GM19372 (cell line): ENCODE measurements around the gene PRKCE.
A peak's percentile ranks its signal among the peaks of the same experiment; 100 is the strongest.
"Not testable (repeated sequence)": the region's sequence is repeated elsewhere in the genome, so short reads cannot be mapped to it uniquely, and the experiment has no call there.

ENCODE experiments used
- ATAC-seq: cut with Tn5 transposase; IDR thresholded peaks from one replicate; pipeline ENCODE4 v1.9.1; 2021; ENCODE audit warnings: mild to moderate bottlenecking, low read depth, moderate library complexity; ENCODE audit not compliant: unreplicated experiment

Gene PRKCE

DNA sequence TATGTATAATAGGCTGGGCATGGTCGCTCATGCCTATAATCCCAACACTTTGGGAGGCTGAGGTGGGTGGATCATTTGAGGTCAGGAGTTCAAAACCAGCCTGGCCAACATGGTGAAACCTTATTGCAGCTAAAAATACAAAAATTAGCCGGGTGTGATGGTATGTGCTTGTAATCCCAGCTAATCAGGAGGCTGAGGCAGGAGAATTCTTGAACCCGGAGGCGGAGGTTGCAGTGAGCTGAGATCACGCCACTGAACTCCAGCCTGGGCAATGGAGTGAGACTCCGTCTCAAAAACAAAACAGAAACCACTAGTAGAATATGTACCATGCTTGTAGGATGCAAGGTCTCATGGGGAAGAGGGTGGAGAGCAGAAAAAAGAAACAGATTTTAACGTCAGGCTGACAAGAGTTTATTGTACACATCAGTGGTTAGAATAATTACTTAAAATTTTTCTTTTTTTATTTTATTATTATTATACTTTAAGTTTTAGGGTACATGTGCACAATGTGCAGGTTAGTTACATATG lies 44.1 kb downstream of the PRKCE start:
- ATAC-seq = not testable (repeated sequence)

DNA sequence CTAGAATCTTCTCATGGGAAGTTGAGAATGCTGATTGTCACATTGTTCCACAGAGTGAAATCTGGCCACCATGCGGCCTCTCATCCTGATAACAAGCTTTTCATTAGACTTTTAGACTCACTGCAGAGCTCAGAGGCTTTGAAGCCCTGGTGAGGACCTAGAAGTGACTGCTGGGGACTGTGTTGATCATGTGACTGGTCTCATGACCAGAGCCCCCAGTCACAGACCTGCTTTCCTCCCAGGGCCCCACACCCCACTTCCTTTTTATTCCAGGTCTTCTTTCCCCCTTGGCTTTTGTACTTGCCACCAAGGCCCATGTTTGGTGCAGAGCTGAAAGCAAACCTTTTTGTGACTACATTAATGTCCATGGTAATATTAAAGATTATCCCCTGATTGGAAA lies 45.2 kb downstream of the PRKCE start:
- no peak for ATAC-seq

DNA sequence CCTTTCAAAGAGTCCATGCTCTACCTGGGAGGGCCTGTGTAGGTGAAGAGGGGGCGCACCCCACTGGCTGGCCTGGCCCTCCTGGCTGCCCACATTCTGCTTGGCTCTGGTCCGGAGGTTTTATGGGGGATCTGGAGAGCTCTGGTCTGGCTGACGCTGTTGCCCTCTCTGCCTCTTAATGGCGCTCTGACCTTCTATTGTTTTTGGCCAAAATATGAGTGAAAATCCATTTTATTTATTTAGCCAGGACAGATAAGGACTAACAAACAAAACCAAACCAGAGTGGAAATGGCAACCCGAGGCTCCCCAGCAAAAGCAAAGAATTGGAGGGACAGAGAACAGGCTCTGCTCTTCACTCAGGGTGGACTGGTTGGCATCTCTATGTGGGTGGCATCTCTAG lies 45.7 kb downstream of the PRKCE start:
- ATAC-seq = no peak

DNA sequence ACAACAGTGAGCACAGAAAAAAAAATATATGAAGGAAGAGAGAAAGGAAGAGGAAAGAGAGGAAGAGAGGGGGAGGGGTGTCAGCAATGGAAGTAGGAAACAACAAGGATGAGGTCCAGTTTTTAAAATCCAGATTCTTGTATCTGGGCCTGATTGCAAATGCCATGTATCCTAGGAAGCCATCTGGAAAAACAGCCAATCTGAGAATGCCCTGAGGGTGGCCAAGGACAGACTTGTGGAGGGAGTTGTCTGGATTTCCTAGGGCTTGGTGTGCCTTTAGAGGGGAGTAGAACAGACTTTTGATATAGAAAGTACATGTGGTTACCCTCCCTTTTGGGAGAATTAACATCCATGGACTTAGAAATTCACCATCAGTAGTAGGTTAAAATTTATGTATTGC lies 47.1 kb downstream of the PRKCE start:
- ATAC-seq = no peak

DNA sequence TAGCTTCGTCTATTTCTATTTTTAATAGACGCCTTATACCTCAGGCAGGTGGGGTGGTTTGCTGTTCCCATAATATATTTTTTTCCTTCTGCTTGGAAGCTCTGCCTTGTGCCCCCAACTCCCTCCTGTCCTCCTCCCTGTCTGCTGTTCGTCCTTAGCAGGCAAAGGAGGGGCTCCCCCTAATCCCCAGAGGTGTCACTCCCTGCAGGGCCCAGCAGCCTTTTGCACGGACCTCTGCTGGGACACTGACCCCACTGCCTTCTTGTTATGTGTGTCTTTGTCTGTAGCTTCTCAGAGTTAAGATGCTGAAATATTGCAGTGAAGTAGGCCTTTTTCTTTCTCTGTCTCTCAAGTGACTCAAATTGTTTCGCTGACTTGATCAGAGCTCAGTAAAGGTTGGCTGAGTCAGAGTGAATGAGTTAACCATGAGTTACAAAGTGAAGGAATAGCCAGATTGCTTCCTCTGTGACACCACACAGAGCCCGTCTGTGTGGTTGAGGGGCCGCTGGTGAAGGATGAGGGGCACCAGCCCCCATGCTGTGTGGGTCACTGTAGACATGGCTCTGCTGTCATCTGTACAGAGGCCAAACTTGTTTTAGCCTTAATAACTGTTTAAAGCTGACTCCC lies 47.7 kb downstream of the PRKCE start:
- ATAC-seq = peak; percentile 55

DNA sequence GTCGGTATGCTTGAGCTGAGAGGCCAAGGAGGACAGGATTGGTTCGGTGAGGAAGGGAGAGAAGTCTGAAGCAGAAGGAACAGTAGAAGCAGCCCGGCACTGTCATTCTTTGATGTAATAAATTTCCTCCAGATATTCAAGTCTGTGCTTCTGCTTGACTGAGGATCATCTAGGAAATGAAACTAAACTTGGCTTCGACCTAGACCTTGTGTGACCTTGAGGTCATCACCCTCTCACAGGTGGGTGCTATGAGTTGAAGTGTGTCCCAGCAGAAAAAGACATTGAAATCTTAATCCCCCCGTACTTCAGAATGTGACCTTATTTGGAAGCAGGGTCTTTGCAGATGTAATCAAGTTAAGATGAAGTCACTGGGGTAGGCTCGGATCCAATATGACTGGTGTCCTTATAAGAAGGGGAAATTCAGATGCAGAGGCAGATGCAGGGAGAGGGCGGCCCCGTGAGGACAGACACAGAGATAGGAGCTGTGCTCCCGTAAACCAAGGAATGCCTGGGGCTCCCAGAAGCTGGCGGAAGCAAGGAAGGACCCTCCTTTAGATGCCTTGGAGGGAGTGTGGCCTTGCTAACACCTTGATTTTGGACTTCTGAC lies 49.0 kb downstream of the PRKCE start:
- ATAC-seq = no peak

DNA sequence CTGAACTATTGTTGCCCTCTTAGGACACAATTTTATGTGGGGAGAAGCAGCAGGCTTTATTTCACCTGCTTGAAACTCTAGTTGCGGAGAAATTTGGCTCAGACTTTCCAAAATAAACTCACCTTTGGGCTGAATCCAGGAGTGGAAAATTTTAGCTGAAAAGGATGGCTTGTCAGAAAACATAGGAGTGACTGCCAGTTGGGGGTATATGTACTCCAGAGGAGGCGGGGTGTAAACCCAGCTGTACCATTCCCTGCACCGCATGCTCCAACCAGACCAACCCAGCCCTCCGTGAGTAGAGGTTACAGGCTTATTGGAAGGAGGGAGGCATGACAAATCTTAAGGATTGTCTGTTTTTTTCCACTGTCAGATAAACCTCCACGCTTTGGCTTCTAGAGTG lies 53.8 kb downstream of the PRKCE start:
- ATAC-seq = no peak

DNA sequence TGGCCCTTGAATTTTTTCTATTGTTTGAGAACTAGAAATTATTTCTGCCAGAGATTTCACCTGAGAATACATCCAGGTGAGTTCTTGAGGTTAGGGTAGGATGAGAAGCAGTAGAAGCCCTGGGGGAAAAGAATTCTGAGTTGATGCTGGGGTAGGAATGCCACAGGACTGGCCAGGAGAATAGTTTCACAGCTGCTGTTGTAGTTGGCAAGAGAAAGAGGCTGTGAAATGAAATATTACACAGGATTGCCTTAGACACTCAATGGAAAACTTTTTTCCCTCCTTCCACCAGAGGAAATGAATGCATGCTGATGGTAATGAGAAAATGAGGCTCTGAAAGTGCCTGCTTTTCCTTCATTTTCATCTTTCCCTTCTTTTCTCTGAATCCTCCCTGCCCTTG lies 54.6 kb downstream of the PRKCE start:
- ATAC-seq = no peak

DNA sequence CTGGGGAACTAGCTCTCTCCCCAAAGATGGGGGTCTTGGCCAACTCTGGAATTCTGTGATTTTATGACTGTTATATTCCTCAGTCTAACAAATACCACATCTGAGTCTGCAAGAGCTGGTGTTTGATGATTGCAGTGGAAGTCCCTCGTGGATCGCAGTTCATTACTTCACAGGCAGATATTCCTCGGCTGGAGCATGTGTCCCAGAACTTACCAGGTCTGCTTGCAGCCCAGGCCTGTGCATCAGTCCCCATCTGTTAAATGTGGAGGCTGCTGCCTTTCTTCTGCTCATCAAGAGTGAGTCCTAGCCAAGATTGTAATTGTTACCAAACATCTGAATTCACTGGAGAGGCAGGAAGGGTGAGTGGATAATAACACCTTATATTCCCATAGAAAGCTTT lies 55.5 kb downstream of the PRKCE start:
- no peak for ATAC-seq

DNA sequence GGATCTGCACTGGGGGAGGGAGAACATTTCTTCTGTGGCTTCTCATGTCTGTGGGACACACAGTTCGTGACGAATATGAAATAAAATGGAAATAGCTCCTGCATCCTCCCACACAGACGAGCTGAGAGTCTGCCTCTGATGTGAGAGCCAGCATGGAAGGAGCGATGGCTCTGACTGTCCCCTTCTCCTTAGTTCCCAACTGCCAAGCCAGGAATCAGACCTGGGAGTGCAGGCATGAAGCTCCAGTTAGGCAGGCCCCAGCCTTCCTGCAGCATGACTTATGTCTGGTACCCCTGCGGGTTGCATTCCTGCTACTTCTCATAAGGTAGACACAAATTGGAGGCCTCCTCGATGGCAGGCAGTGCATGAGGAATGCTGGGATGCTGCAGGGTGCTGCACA lies 56.2 kb downstream of the PRKCE start:
- no peak for ATAC-seq

DNA sequence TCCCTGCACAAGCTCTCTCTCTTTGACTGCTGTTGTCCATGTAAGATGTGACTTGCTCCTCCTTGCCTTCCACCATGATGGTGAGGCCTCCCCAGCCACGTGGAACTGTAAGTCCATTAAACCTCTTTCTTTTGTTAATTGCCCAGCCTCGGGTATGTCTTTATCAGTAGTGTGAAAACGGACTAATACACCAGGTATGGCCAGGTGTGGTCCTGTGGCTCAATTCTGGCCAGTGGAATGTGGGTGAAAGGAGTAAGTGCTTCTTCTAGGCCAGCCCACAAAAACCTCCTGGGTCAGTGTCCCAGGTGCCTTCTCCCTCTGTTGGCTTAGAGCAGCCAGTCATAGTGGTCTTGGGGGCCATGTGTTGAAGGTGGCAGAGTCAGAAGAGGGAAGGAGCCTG lies 57.0 kb downstream of the PRKCE start:
- ATAC-seq = no peak

DNA sequence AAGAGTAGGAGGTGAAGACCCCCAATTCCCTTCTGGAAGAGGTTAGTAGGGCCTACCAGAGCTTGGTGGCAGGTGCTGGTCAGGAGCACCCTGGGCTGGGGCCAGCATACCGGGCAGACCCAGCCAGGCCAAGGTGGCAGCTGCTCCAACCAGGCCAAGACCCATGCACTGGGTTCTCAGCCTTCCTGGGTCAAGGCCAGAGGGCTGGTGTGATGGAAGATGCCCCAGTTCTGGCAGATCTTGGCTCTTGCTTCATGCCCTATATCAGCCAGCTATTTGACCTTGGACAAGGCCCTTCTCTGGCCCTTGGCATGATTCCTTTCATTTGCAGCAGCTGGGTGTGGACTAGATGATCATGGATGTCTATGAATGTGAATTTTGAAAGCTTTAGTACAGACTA lies 57.7 kb downstream of the PRKCE start:
- ATAC-seq = no peak

DNA sequence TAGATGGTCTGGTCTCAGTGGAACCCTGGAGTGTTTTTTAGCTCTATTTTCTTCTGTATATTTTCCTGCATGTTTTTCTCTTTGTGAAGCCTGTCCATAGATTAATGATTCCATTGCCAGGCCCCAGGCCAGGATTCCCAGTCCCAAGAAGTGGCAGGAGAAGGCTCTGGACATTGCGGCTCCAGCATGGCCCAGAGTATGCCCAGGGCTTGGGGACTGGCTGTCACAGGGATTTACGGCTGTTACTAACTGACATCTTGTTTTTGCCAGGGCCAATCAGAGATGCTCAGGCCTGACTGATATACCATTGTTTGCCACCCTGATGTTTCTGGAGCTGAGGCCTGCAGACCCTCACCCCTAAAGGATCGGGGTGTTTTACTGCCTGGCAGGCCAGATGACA lies 59.0 kb downstream of the PRKCE start:
- no peak for ATAC-seq

DNA sequence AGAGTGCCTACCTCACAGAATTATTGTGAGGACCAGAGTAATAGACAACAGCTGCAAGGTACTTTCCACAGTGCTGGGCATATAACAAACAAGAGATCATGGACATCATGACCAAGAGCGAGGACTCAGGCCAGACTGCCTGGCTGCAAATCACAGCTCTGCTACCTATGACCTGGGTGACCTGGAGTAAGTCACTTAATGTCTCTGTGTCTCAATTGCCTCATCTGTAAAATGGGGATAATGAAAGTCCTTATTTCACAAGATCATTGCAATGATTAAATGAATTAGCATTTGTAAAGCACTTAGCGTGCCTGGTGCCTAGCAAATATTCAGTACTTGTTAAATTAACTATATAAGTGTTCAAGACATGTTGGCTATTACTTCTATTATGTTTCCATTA lies 59.7 kb downstream of the PRKCE start:
- no peak for ATAC-seq

DNA sequence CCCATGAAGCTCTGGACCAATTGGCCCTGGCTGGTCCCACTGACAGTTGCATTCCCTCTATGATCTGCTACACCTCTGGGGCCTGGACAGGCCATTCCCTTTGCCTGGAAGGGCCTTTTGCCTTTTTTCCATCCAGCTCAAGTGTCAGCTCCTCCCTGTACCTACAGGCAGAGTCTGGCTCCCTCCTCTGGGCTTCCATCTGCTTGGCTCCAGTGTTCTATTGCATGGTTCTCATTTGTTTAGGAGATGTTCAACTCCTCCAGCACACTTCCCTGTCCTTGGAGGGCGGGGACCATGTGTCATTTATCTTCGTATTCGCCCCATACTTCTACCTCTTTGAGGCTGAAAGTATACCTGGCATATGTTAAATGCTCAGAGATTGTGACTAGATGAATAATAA lies 61.1 kb downstream of the PRKCE start:
- ATAC-seq = no peak

DNA sequence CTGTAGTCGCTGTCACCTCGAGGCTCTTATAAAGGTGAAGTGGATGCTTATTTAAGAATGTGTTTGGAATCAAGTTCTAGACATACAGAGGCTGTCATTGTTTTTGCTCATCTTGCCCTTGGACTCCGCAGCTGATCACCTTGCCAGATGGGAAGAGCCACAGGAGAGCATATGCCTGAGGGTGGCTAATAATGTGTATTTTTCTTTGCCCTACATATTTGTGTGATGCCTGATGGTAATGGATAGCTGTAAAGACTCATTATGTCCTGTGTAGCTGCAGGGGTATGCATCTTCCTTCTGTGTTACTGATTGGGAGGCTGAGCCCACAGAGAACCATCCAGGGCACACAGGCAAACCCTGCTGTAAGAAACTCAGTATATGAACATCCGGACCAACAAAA lies 61.7 kb downstream of the PRKCE start:
- no peak for ATAC-seq

DNA sequence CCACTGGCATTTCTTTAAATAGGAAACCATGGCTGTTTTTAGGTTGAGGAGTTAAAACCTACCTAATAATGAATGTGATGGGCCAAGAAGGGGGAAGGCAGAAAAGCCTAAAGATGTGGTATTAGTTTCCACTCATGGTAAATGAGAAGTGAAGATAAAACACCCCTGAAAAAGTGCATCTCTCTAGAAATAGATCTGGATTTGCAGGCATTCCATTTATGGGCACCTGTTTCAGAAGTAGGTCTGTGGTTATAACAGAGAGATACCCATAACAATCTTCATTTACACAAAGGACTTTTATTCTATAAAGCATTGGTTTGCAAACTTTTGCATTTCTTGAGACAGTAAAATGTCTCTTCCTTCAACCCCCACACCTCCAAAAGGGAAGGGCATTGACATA lies 62.1 kb downstream of the PRKCE start:
- no peak for ATAC-seq

DNA sequence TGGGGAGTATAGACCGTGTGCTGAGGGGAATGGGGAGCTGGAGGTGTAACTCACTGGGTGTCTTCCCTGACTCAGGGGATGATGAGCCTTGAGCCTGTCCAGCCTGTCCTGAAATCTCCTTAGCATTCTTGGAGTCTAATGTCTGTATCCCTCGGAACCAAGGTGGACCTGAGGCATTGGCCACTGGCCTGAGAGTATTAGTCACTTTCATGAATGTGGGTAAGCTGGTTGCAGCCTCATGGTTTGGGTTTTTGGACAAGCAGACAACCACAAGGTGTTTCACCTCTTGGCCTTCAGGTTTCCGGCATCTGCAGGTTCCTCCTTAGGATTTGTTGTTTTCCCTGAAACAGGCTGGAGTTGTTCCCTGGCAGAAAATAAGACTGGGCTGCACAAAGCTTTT lies 63.2 kb downstream of the PRKCE start:
- ATAC-seq = no peak

DNA sequence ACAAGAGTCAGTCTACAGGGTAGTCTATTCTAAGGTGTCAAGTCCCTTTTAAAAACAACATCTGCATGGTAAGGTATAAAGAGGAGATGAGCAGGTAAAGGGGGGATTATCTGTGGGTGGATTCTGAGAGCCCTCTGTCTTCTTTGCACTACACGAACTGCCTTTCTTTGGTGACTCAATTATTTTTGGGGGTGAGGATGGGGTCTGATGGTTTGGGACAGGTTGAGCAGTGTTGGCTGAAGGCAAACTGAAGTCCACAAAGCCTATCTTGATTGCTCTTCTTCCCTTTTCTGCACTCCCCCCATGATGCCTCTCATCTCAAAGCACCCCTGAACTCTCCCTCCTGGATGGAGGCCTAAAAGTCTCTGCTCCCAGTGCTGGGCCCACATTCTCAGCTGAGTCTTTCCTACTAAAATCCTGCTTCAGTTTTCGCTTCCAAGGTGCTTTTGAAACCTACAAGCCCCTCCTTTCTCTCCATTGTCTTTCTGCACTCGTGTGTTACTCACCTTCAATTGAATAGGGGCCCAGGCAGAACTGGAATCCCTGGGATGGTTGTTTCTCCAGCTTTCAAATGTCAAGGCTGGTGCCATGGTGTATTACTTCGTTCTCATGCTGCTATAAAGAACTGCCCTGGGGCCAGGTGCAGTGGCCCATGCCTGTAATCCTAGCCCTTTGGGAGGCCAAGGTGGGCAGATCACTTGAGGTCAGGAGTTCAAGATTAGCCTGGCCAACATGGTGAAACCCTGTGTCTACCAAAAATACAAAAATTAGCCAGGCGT lies 64.3 kb downstream of the PRKCE start:
- ATAC-seq = no peak

DNA sequence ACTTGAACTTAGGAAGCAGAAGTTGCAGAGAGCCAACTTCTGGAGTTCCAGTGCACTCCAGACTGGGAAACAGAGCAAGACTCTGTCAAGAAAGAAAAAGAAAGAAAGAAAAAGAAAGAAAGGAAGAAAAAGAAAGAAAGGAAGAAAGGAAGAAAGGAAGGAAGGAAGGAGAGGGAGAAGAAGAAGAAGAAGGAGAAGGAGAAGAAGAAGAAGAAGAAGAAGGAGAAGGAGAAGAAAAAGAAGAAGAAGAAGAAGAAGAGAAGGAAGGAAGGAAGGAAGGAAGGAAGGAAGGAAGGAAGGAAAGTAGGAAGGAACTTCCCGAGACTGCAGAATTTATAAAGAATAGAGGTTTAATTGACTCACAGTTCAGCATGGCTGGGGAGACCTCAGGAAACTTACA lies 65.0 kb downstream of the PRKCE start:
- not testable (repeated sequence) for ATAC-seq

DNA sequence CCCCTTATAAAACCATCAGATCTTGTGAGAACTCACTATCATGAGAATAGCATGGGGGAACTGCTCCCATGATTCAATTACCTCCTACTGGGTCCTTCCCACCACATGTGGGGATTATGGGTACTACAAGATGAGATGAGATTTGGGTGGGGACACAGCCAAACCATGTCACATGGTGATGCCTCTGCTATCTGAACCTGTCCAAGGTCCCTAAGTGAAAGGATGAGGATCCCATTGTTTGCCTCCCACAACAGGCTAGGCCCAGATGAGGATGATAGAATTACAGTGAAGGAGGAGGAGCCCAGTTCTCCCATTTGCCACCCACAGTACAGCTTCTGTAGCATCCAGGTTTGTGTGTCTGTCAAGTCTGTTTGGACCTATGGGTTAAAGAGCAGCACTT lies 65.4 kb downstream of the PRKCE start:
- no peak for ATAC-seq

DNA sequence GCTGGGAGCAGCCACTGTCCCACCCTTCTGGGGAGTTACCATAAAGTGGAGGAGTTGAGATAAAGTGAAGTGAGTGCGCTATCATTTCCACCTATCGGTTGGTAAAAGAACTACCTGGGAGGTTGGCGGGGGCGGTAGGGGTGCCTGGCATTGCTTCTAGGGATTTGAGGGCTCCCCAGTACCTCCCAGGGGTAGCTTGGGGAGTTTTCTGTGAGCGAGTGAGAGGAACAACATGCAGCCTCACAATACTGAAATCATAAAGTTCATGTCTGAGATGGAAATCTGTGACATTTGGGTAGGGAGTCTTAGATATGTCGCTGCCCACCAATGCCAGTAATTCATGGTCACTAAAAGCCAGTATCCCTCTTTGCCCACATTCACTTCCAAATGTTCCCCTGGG lies 68.7 kb downstream of the PRKCE start:
- no peak for ATAC-seq
